ENCODE data around the gene NAA25.
"Not testable (repeated sequence)": the region's sequence is repeated elsewhere in the genome, so short reads cannot be mapped to it uniquely, and the experiment has no call there.

NAA25 gene

GRCh38 chr12:112011685-112012084 lies 96.9 kb downstream of the NAA25 start:
- no peak for ATAC-seq
- Mint-ChIP-seq H3K27me3 (no peaks in the 10 kb centered on the region), H3K4me1 (peaks cover 50% of the 10 kb centered on the region), H3K9me3 (peaks cover 8% of the 10 kb centered on the region in 2 donors), H3K4me3 (peak overlapping the region; percentile 79 to 95), H3K27ac (peak overlapping the region in 1 of 2 donors; percentile 65)
- DNase-seq: no peak

GRCh38 chr12:112010415-112011344 lies 97.9 kb downstream of the NAA25 start:
- Mint-ChIP-seq H3K4me3 (peak overlapping the region; percentile 79 to 95), H3K4me1 (peaks cover 49% of the 10 kb centered on the region), H3K27ac (no peak overlapping the region), H3K9me3 (peaks cover 1 to 2% of the 10 kb centered on the region in 2 donors), H3K27me3 (no peaks in the 10 kb centered on the region)
- ATAC-seq (no peak), DNase-seq (no peak)

GRCh38 chr12:112009596-112009995 lies 99.0 kb downstream of the NAA25 start:
- H3K27ac Mint-ChIP-seq, H3K4me3 Mint-ChIP-seq, DNase-seq, H3K27me3 Mint-ChIP-seq, ATAC-seq, H3K9me3 Mint-ChIP-seq: not testable (repeated sequence)
- H3K4me1 Mint-ChIP-seq: peaks cover 45% of the 10 kb centered on the region

- Mint-ChIP-seq H3K9me3 (no peaks in the 10 kb centered on the region), H3K27me3 (no peaks in the 10 kb centered on the region), H3K4me3 (no peak overlapping the region), H3K4me1 (peaks cover 39% of the 10 kb centered on the region), H3K27ac (no peak overlapping the region)
- DNase-seq: no peak
- ATAC-seq: no peak
Observed at GRCh38 chr12:112008918-112009317, 99.7 kb downstream of the NAA25 start.

GRCh38 chr12:112007945-112008344 lies 100.6 kb downstream of the NAA25 start:
- peaks cover 40% of the 10 kb centered on the region for H3K4me1 Mint-ChIP-seq

GRCh38 chr12:112005419-112006395 lies 102.9 kb downstream of the NAA25 start:
- no peak for DNase-seq
- Mint-ChIP-seq H3K27ac (peak overlapping the region in 1 of 2 donors; percentile 62), H3K4me1 (peaks cover 47% of the 10 kb centered on the region), H3K9me3 (no peaks in the 10 kb centered on the region), H3K27me3 (no peaks in the 10 kb centered on the region), H3K4me3 (peak overlapping the region; percentile 1 to 8)
- ATAC-seq: no peak

More at GRCh38 chr12:112007945-112008344, 100.6 kb downstream of the NAA25 start:
- no peaks in the 10 kb centered on the region for H3K27me3 Mint-ChIP-seq
- H3K9me3 Mint-ChIP-seq: no peaks in the 10 kb centered on the region
- DNase-seq: no peak
- no peak overlapping the region for H3K27ac Mint-ChIP-seq
- no peak overlapping the region for H3K4me3 Mint-ChIP-seq
- ATAC-seq: no peak

GRCh38 chr12:112004041-112004440 lies 104.5 kb downstream of the NAA25 start:
- peaks cover 42% of the 10 kb centered on the region for H3K4me1 Mint-ChIP-seq

GRCh38 chr12:112001576-112001975 lies 107.0 kb downstream of the NAA25 start:
- H3K4me1 Mint-ChIP-seq: peaks cover 61% of the 10 kb centered on the region
- ATAC-seq: peak; percentile 79

More at GRCh38 chr12:112004041-112004440, 104.5 kb downstream of the NAA25 start:
- H3K27ac Mint-ChIP-seq: no peak overlapping the region
- DNase-seq (no peak), ATAC-seq (no peak)
- H3K4me3 Mint-ChIP-seq: no peak overlapping the region
- no peaks in the 10 kb centered on the region for H3K27me3 Mint-ChIP-seq
- H3K9me3 Mint-ChIP-seq: no peaks in the 10 kb centered on the region

GRCh38 chr12:112000820-112001219 lies 107.8 kb downstream of the NAA25 start:
- H3K27ac Mint-ChIP-seq: peak overlapping the region in 1 of 2 donors; percentile 61
- DNase-seq (no peak), ATAC-seq (no peak)
- H3K27me3 Mint-ChIP-seq: no peaks in the 10 kb centered on the region
- no peaks in the 10 kb centered on the region for H3K9me3 Mint-ChIP-seq
- H3K4me3 Mint-ChIP-seq: peak overlapping the region; percentile 57 to 71
- H3K4me1 Mint-ChIP-seq: peaks cover 60% of the 10 kb centered on the region

More at GRCh38 chr12:112001576-112001975, 107.0 kb downstream of the NAA25 start:
- peak overlapping the region; percentile 54 to 57 for H3K4me3 Mint-ChIP-seq
- H3K9me3 Mint-ChIP-seq: no peaks in the 10 kb centered on the region
- H3K27ac Mint-ChIP-seq: peak overlapping the region; percentile 65 to 76
- DNase-seq: no peak
- no peaks in the 10 kb centered on the region for H3K27me3 Mint-ChIP-seq

GRCh38 chr12:111999129-111999528 lies 109.5 kb downstream of the NAA25 start:
- not testable (repeated sequence) for H3K9me3 Mint-ChIP-seq, ATAC-seq, DNase-seq, H3K27me3 Mint-ChIP-seq, H3K27ac Mint-ChIP-seq, H3K4me3 Mint-ChIP-seq
- H3K4me1 Mint-ChIP-seq: peaks cover 68% of the 10 kb centered on the region

- DNase-seq (no peak), ATAC-seq (no peak)
- Mint-ChIP-seq H3K27me3 (no peaks in the 10 kb centered on the region), H3K9me3 (no peaks in the 10 kb centered on the region), H3K4me1 (peaks cover 79% of the 10 kb centered on the region), H3K27ac (no peak overlapping the region), H3K4me3 (no peak overlapping the region)
Observed at GRCh38 chr12:111998015-111998414, 110.6 kb downstream of the NAA25 start.

- Mint-ChIP-seq H3K27ac (peak overlapping the region in 1 of 2 donors; percentile 42), H3K4me1 (peaks cover 79% of the 10 kb centered on the region), H3K27me3 (no peaks in the 10 kb centered on the region), H3K4me3 (no peak overlapping the region), H3K9me3 (no peaks in the 10 kb centered on the region)
- no peak for ATAC-seq
- DNase-seq: no peak
Observed at GRCh38 chr12:111997300-111997699, 111.3 kb downstream of the NAA25 start.

- no peak for DNase-seq
- Mint-ChIP-seq H3K9me3 (no peaks in the 10 kb centered on the region), H3K4me1 (peaks cover 75% of the 10 kb centered on the region), H3K4me3 (no peak overlapping the region), H3K27me3 (no peaks in the 10 kb centered on the region), H3K27ac (no peak overlapping the region)
- no peak for ATAC-seq
Observed at GRCh38 chr12:111995782-111996480, 112.7 kb downstream of the NAA25 start.

- peaks cover 68% of the 10 kb centered on the region for H3K4me1 Mint-ChIP-seq
- not testable (repeated sequence) for DNase-seq, H3K27me3 Mint-ChIP-seq, ATAC-seq, H3K9me3 Mint-ChIP-seq
- H3K27ac Mint-ChIP-seq: peak overlapping the region; percentile 72 to 75
- peak overlapping the region; percentile 80 to 90 for H3K4me3 Mint-ChIP-seq
Observed at GRCh38 chr12:111994211-111995111, 114.1 kb downstream of the NAA25 start.
